CD4-positive, alpha-beta T cell (primary cell): ENCODE data around the gene ACAP2. TPM values are rescaled to one million over a fixed set of nuclear protein-coding genes. Genes with fewer than 3 reads are reported as not detected.
A peak's percentile ranks its signal among the peaks of the same experiment; 100 is the strongest.

Source experiments
- ATAC-seq: fragments of 200-7000 bp; cut with Tn5 transposase; one replicate; pipeline ENCODE4 v1.10.0; 2022; ENCODE audit warnings: mild to moderate bottlenecking; ENCODE audit not compliant: poor library complexity
- CTCF ChIA-PET: fragments of 350-600 bp; sonication (Branson Sonifier 250); formaldehyde crosslinking; loops from one replicate; lab custom pipeline; 2021; ENCODE audit warnings: antibody characterized with exemption, inconsistent platforms; lab: Charles Lee
- POLR2A ChIA-PET: fragments of 350-600 bp; sonication (Branson Sonifier 250); formaldehyde crosslinking; loops from one replicate; lab custom pipeline; 2021; ENCODE audit warnings: antibody characterized with exemption, inconsistent platforms; lab: Charles Lee
- DNase-seq, 14 experiments: peaks; one replicate each; pipeline ENCODE4 v3.0.0-alpha.2; 2013 to 2020; ENCODE audit warnings: mixed read lengths in 2 of 14
- H3K27ac ChIP-seq, 2 donors: one replicate each; pipeline versions ENCODE4 v1.5.1 to v1.7.0; 2013; ENCODE audit warnings: low read length in 2 of 2, low read depth in 1 of 2, mild to moderate bottlenecking in 1 of 2
- H3K27me3 ChIP-seq, 2 experiments: 1 replicate in 1 of 2; 2 replicates in 1 of 2; pipeline versions ENCODE4 v1.6.1 to v1.7.0; 2013; ENCODE audit warnings: low read length in 2 of 2, control low read depth in 1 of 2, mild to moderate bottlenecking in 1 of 2, moderate library complexity in 1 of 2; ENCODE audit not compliant: insufficient read depth in 2 of 2, control insufficient read depth in 1 of 2
- H3K36me3 ChIP-seq: one replicate; pipeline ENCODE4 v1.6.1; 2013; ENCODE audit warnings: low read length, control low read depth; ENCODE audit not compliant: insufficient read depth
- H3K4me1 ChIP-seq: one replicate; pipeline ENCODE4 v1.6.1; 2013; ENCODE audit warnings: low read length, control low read depth; ENCODE audit not compliant: insufficient read depth
- H3K4me3 ChIP-seq: one replicate; pipeline ENCODE4 v1.5.1; 2013; ENCODE audit warnings: mild to moderate bottlenecking, low read length, moderate library complexity
- H3K9me3 ChIP-seq, 2 experiments: 1 replicate in 1 of 2; 2 replicates in 1 of 2; pipeline versions ENCODE4 v1.6.1 to v1.7.0; 2013; ENCODE audit warnings: low read length in 2 of 2, mild to moderate bottlenecking in 2 of 2, control low read depth in 1 of 2, moderate library complexity in 1 of 2; ENCODE audit not compliant: control insufficient read depth in 1 of 2, insufficient read depth in 1 of 2
- H3K27ac Mint-ChIP-seq: one replicate; pipeline ENCODE4 v1.8.0; 2020; ENCODE audit warnings: mixed read lengths
- H3K27me3 Mint-ChIP-seq: one replicate; pipeline ENCODE4 v1.8.0; 2021; ENCODE audit warnings: mixed read lengths
- H3K36me3 Mint-ChIP-seq: one replicate; pipeline ENCODE4 v1.8.0; 2021; ENCODE audit warnings: low read depth, mixed read lengths
- H3K4me1 Mint-ChIP-seq: one replicate; pipeline ENCODE4 v1.8.0; 2021; ENCODE audit warnings: low read depth, mixed read lengths
- H3K4me3 Mint-ChIP-seq: one replicate; pipeline ENCODE4 v1.8.0; 2020; ENCODE audit warnings: mild to moderate bottlenecking, mixed read lengths
- H3K9me3 Mint-ChIP-seq: one replicate; pipeline ENCODE4 v1.8.0; 2020; ENCODE audit warnings: mixed read lengths
- intact Hi-C, 2 experiments: fragments of 100-400 bp; cut with DNase I in 1 of 2; cut with micrococcal nuclease in 1 of 2; formaldehyde crosslinking; loops; one replicate each; pipeline versions ENCODE4 v1.15.1 to v1.9.0; 2023 to 2025; cut with DNase I, micrococcal nuclease
- total RNA-seq, 174 experiments: library from RNA in 2 of 174; stranded (reverse) in 2 of 174; gene quantifications; one replicate each; pipeline ENCODE4 v1.2.3 and lab custom pipeline; 2021 to 2026
- TF ChIP-seq, protein P1 (sequence below): fragments of 200-600 bp; IDR thresholded peaks from one replicate; pipeline ENCODE4 v1.8.0; 2022; ENCODE audit warnings: antibody characterized with exemption, mild to moderate bottlenecking

ACAP2 gene
- total RNA-seq, 2 experiments from 2014 or later, result 50.7 to 51.4 TPM

DNA sequence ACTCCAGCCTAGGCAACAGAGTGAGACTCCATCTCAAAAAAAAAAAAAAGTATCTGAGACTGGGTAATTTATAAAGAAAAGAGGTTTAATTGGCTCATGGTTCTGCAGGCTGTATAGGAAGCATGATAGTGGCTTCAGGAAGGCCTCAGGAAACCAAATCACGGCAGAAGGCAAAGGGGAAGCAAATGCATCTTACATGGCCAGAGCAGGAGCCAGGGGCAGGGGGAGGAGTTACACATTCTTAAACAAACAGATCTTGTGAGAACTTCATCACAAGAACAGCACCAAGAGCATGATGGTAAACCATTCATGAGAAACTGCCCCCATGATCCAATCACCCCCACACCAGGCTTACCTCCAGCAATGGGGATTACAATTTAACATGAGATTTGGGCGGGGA lies 37.2 kb downstream of the ACAP2 start:
- DNase-seq (no peak), ATAC-seq (no peak)
- H3K4me3 Mint-ChIP-seq, result no peak overlapping the region
- TF ChIP-seq, protein P1, sequence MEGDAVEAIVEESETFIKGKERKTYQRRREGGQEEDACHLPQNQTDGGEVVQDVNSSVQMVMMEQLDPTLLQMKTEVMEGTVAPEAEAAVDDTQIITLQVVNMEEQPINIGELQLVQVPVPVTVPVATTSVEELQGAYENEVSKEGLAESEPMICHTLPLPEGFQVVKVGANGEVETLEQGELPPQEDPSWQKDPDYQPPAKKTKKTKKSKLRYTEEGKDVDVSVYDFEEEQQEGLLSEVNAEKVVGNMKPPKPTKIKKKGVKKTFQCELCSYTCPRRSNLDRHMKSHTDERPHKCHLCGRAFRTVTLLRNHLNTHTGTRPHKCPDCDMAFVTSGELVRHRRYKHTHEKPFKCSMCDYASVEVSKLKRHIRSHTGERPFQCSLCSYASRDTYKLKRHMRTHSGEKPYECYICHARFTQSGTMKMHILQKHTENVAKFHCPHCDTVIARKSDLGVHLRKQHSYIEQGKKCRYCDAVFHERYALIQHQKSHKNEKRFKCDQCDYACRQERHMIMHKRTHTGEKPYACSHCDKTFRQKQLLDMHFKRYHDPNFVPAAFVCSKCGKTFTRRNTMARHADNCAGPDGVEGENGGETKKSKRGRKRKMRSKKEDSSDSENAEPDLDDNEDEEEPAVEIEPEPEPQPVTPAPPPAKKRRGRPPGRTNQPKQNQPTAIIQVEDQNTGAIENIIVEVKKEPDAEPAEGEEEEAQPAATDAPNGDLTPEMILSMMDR, result no peak
- intact Hi-C loops, result no loop called here
- ChIA-PET CTCF (no interaction called here), POLR2A (no interaction called here)
- H3K27ac ChIP-seq, result no peak overlapping the region
- H3K27me3 ChIP-seq, result no peaks in the 10 kb centered on the region
- H3K36me3 Mint-ChIP-seq, result peaks cover 46% of the 10 kb centered on the region
- H3K27me3 Mint-ChIP-seq, result no peaks in the 10 kb centered on the region
- peaks cover 7% of the 10 kb centered on the region for H3K36me3 ChIP-seq
- peaks cover 51% of the 10 kb centered on the region for H3K4me1 Mint-ChIP-seq
- peaks cover 15% of the 10 kb centered on the region for H3K4me1 ChIP-seq
- H3K9me3 Mint-ChIP-seq, result peaks cover 4% of the 10 kb centered on the region
- H3K4me3 ChIP-seq, result no peak overlapping the region
- peak overlapping the region; percentile 34 for H3K27ac Mint-ChIP-seq
- H3K9me3 ChIP-seq, result peaks cover 0 to 6% of the 10 kb centered on the region in 2 experiments

DNA sequence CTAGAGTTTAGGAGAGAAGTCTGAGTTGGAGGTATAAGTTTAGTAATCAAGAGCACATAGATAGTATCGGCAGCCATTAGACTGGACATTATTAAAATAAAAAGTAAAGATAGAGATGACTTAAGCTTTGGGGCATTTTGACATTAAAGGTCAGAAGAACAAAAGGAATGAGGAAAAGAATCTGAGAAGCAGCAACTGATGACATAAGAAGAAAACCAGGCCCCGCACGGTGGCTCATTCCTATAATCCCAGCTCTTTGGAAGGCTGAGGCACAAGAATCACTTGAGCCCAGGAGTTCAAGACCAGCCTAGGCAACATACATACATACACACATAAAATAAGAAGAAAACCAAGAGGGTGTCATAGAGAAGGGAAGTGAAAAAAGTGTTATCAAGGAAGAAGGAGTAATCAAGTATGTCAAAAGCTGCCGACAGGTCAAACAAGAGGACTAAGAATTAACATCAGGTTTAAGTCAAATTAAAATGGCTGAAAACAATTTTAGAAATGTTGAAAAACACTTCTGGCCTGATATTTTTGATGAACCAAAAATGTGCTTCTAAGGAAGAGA lies 38.9 kb downstream of the ACAP2 start:
- ChIA-PET CTCF (interaction anchor here (1.2 kb wide), 1 partner anchor 8 kb away, joined by 3 read pairs; no protein-coding TSS in a partner anchor), POLR2A (no interaction called here)
- H3K27ac Mint-ChIP-seq, result no peak overlapping the region
- peaks cover 15% of the 10 kb centered on the region for H3K4me1 ChIP-seq
- H3K36me3 Mint-ChIP-seq, result peaks cover 31% of the 10 kb centered on the region
- H3K27me3 ChIP-seq, result no peaks in the 10 kb centered on the region
- no peak overlapping the region for H3K4me3 Mint-ChIP-seq
- peaks cover 37% of the 10 kb centered on the region for H3K4me1 Mint-ChIP-seq
- peaks cover 7% of the 10 kb centered on the region for H3K36me3 ChIP-seq
- peaks cover 4% of the 10 kb centered on the region for H3K9me3 Mint-ChIP-seq
- intact Hi-C loops, result no loop called here
- H3K9me3 ChIP-seq, result peaks cover 0 to 6% of the 10 kb centered on the region in 2 experiments
- H3K27me3 Mint-ChIP-seq, result no peaks in the 10 kb centered on the region
- no peak overlapping the region for H3K27ac ChIP-seq
- TF ChIP-seq, protein P1, result no peak
- ATAC-seq (no peak), DNase-seq (no peak)
- no peak overlapping the region for H3K4me3 ChIP-seq

DNA sequence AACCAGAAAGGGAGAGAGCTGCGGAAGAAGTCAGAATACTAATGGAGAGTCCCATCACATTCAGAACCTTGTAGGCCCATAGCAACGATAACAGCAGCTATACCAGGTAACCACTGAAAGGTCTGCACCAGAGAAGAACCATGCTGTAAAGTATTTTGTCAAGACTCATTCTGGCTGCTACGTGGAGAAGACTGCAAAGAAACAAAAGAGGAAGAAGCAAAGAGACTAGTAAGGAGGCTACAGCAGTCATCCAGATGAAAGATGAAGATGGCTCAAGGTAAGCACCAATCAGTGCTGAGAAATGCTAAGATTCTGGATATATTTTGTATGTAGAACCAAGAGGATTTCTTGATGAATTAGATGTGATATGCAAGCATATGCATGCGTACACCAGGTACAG lies 39.6 kb downstream of the ACAP2 start:
- intact Hi-C loops, result no loop called here
- Histone ChIP-seq H3K4me1 (peaks cover 14% of the 10 kb centered on the region), H3K9me3 (peaks cover 0 to 6% of the 10 kb centered on the region in 2 experiments), H3K27ac (no peak overlapping the region), H3K4me3 (no peak overlapping the region), H3K27me3 (no peaks in the 10 kb centered on the region), H3K36me3 (peaks cover 7% of the 10 kb centered on the region)
- CTCF ChIA-PET, result no interaction called here
- Mint-ChIP-seq H3K36me3 (peaks cover 24% of the 10 kb centered on the region), H3K4me3 (no peak overlapping the region), H3K27ac (no peak overlapping the region), H3K4me1 (peaks cover 37% of the 10 kb centered on the region), H3K27me3 (no peaks in the 10 kb centered on the region), H3K9me3 (peaks cover 4% of the 10 kb centered on the region)
- POLR2A ChIA-PET, result no interaction called here
- no peak for ATAC-seq
- DNase-seq, result no peak
- TF ChIP-seq, protein P1, result no peak
